IgD-negative memory B cell (primary cell): Measurements from ENCODE around the gene TSC22D2. TPM values are rescaled to one million over a fixed set of nuclear protein-coding genes. Genes with fewer than 3 reads are reported as not detected.

ENCODE experiments used
- H3K27ac Mint-ChIP-seq, 3 donors: one replicate each; pipeline ENCODE4 v1.8.0; 2020 to 2022; ENCODE audit warnings: mild to moderate bottlenecking in 3 of 3, mixed read lengths in 3 of 3, moderate library complexity in 1 of 3
- H3K27me3 Mint-ChIP-seq: one replicate; pipeline ENCODE4 v1.8.0; 2021; ENCODE audit warnings: mixed read lengths
- H3K36me3 Mint-ChIP-seq: one replicate; pipeline ENCODE4 v1.8.0; 2020; ENCODE audit warnings: mild to moderate bottlenecking, mixed read lengths
- H3K4me1 Mint-ChIP-seq, 3 donors: one replicate each; pipeline ENCODE4 v1.8.0; 2020 to 2022; ENCODE audit warnings: mixed read lengths in 3 of 3, mild to moderate bottlenecking in 1 of 3
- H3K4me3 Mint-ChIP-seq, 4 donors: one replicate each; pipeline ENCODE4 v1.8.0; 2020 to 2022; ENCODE audit warnings: mild to moderate bottlenecking in 4 of 4, mixed read lengths in 4 of 4, moderate library complexity in 3 of 4
- H3K9me3 Mint-ChIP-seq, 3 donors: one replicate each; pipeline ENCODE4 v1.8.0; 2020 to 2021; ENCODE audit warnings: mixed read lengths in 3 of 3, mild to moderate bottlenecking in 1 of 3
- polyA plus RNA-seq: library from polyadenylated mRNA; unstranded; fragments of 300-500 nt; fragmentation: Illumina TruSeq; gene quantifications from one replicate; pipeline ENCODE4 v1.2.3, GENCODE V29; 2021

TSC22D2 gene
- polyA plus RNA-seq, 1 donor from 2014 or later = 13.8 TPM

- no peak overlapping the region for H3K27ac Mint-ChIP-seq
- H3K4me1 Mint-ChIP-seq = no peaks in the 10 kb centered on the region
- no peaks in the 10 kb centered on the region for H3K27me3 Mint-ChIP-seq
- no peaks in the 10 kb centered on the region for H3K9me3 Mint-ChIP-seq
- H3K4me3 Mint-ChIP-seq = no peak overlapping the region
- H3K36me3 Mint-ChIP-seq = peaks cover 1% of the 10 kb centered on the region
Observed at GRCh38 chr3:150396956-150397550, 11.0 kb upstream of the TSC22D2 start.

DNA sequence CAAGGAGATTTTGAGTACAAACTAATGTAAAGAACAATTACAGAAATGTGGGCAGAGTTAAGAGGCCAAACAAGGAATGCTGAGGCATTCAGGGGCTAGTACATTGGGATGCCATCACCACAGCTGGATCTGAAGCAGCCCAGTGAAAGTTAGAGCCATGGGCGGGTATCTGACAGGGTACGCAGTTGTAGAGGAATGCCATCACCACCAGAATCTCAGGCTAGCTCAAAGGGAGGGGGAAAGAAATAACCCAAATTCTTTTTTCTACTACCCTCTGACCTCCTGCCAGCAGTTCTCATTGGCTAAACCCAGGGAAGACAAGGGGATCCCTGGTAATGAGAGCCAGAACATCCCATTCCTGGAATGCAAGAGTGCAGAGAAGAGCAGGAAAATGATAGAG, 9.0 kb upstream of the TSC22D2 start:
- Mint-ChIP-seq H3K27ac (no peak overlapping the region), H3K9me3 (no peaks in the 10 kb centered on the region), H3K27me3 (no peaks in the 10 kb centered on the region), H3K4me3 (no peak overlapping the region), H3K36me3 (peaks cover 1% of the 10 kb centered on the region), H3K4me1 (no peaks in the 10 kb centered on the region)

DNA sequence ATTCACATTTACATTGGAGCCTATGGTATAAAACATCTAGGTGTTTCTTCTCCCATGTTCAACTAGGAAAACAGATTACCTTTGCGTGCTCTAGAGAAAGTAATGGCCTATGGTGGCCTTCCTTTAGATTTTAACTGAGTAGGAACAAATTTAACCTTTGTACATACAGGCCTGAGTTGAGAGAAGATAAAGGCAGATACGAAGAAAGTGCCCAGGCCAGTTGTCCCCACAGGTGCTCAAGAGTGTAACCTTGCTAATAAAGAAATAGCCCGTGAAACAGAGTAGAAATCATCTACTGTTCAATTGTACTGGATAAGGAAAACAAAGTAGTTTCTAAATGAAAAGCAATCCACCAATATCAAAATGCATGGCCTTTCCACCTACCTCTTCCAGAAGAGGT, 6.8 kb upstream of the TSC22D2 start:
- H3K36me3 Mint-ChIP-seq = peaks cover 1% of the 10 kb centered on the region
- no peaks in the 10 kb centered on the region for H3K4me1 Mint-ChIP-seq
- H3K27me3 Mint-ChIP-seq = no peaks in the 10 kb centered on the region
- H3K4me3 Mint-ChIP-seq = no peak overlapping the region
- no peak overlapping the region for H3K27ac Mint-ChIP-seq
- H3K9me3 Mint-ChIP-seq = no peaks in the 10 kb centered on the region

DNA sequence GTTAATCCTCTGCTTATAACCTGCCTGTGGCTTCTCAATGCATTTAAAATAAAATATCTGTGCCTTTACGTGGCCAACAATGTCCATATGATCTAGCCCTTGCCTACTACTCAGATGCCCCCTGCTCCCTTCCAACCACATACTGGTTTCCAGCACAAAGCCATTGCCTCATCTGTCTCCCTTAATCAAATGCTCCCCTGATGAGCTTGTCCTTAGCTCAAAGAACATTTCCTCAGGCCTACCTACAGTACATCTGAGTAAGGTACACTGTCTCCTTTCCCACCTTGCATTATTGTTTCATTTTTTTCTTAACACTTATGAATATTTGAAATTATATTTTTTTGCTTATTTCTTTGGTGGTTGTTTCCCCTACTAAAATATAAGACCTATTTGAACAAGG, 5.9 kb upstream of the TSC22D2 start:
- Mint-ChIP-seq H3K27me3 (no peaks in the 10 kb centered on the region), H3K4me1 (peaks cover 0 to 4% (median 2%) of the 10 kb centered on the region in 3 donors), H3K4me3 (no peak overlapping the region), H3K9me3 (no peaks in the 10 kb centered on the region), H3K36me3 (peaks cover 1% of the 10 kb centered on the region), H3K27ac (peak overlapping the region in 1 of 3 donors; percentile 71)

DNA sequence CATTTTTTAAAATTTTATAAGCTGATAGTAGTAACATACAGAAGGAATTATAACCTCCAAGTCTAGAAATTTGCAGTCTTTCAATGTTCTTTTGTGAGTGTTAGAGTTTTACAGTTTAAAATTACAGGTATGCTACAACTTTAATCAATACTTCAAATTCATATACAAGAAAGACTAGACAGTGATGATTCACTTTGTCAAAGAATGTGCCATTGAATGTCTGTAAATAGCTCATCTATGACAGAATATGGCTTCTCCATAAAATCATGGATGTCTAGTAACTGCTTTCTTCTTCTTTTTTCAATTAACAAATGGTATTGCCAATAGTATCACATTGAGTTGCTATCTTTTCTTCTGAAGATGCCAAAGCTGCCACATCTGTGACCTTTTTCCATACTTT, 4.1 kb upstream of the TSC22D2 start:
- H3K9me3 Mint-ChIP-seq = no peaks in the 10 kb centered on the region
- H3K36me3 Mint-ChIP-seq = peaks cover 2% of the 10 kb centered on the region
- H3K27me3 Mint-ChIP-seq = no peaks in the 10 kb centered on the region
- H3K27ac Mint-ChIP-seq = peak overlapping the region in 1 of 3 donors; percentile 74
- peak overlapping the region in 1 of 4 donors; percentile 68 for H3K4me3 Mint-ChIP-seq
- peaks cover 4 to 10% (median 10%) of the 10 kb centered on the region in 3 donors for H3K4me1 Mint-ChIP-seq

DNA sequence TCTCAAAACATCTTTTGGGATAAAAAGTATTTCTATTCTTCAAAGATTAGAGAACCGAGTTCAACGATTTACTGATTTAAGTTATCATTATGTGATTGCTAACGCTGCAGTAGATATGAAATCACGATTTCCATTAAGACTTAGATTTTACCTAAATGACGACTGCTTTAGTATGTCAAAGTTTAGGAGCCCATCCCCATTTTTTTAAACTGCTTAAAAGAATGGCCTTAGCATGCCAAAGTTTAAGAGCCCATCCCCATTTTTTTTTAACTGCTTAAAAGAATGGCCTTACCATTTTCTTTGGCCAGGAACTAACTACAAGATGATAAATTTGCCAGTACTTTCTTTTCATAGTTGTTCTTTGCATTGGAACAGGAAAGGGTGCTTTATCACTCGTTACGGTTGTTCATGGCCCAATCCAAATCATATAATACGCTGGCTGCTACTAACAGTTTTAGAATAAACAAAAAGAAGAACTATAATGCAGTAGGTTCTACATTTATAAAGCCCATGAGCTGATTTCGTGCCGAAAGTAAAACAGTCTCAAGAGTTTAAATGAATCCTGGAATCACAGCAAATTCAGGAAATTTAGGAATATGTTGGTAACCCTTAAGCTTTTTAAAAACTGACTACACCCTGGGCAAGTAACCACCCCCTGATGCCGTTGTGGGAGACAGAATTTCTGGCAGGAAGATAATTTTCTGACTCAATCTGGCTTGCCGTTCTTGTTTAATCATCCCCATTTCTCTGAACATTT, 869 bp upstream of the TSC22D2 start:
- Mint-ChIP-seq H3K4me1 (peaks cover 15 to 22% (median 19%) of the 10 kb centered on the region in 3 donors), H3K36me3 (peaks cover 1% of the 10 kb centered on the region), H3K27ac (peak overlapping the region; percentile 96 to 99 (median 99)), H3K27me3 (no peaks in the 10 kb centered on the region), H3K4me3 (peak overlapping the region; percentile 89 to 97 (median 96)), H3K9me3 (no peaks in the 10 kb centered on the region)

GRCh38 chr3:150407808-150408220, 284 bp upstream of the TSC22D2 start:
- no peaks in the 10 kb centered on the region for H3K27me3 Mint-ChIP-seq
- peaks cover 21 to 28% (median 25%) of the 10 kb centered on the region in 3 donors for H3K4me1 Mint-ChIP-seq
- peak overlapping the region; percentile 89 to 97 (median 96) for H3K4me3 Mint-ChIP-seq
- H3K27ac Mint-ChIP-seq = peak overlapping the region; percentile 96 to 99 (median 99)
- peaks cover 1% of the 10 kb centered on the region for H3K36me3 Mint-ChIP-seq
- H3K9me3 Mint-ChIP-seq = no peaks in the 10 kb centered on the region

- peak overlapping the region; percentile 89 to 97 (median 96) for H3K4me3 Mint-ChIP-seq
- peaks cover 1% of the 10 kb centered on the region for H3K36me3 Mint-ChIP-seq
- peaks cover 30 to 37% (median 35%) of the 10 kb centered on the region in 3 donors for H3K4me1 Mint-ChIP-seq
- no peaks in the 10 kb centered on the region for H3K9me3 Mint-ChIP-seq
- peak overlapping the region; percentile 96 to 99 (median 99) for H3K27ac Mint-ChIP-seq
- H3K27me3 Mint-ChIP-seq = no peaks in the 10 kb centered on the region
Observed at GRCh38 chr3:150409125-150409511, 1.0 kb downstream of the TSC22D2 start.

GRCh38 chr3:150409512-150410310, 1.6 kb downstream of the TSC22D2 start:
- Mint-ChIP-seq H3K4me1 (peaks cover 35 to 42% (median 41%) of the 10 kb centered on the region in 3 donors), H3K4me3 (peak overlapping the region; percentile 89 to 97 (median 96)), H3K27me3 (no peaks in the 10 kb centered on the region), H3K36me3 (peaks cover 2% of the 10 kb centered on the region), H3K27ac (peak overlapping the region; percentile 96 to 99 (median 99)), H3K9me3 (no peaks in the 10 kb centered on the region)

- peaks cover 41 to 48% (median 47%) of the 10 kb centered on the region in 3 donors for H3K4me1 Mint-ChIP-seq
- H3K36me3 Mint-ChIP-seq = peaks cover 4% of the 10 kb centered on the region
- peak overlapping the region; percentile 89 to 97 (median 96) for H3K4me3 Mint-ChIP-seq
- no peaks in the 10 kb centered on the region for H3K9me3 Mint-ChIP-seq
- H3K27ac Mint-ChIP-seq = peak overlapping the region; percentile 78 to 96 (median 94)
- no peaks in the 10 kb centered on the region for H3K27me3 Mint-ChIP-seq
Observed at GRCh38 chr3:150410311-150411105, 2.4 kb downstream of the TSC22D2 start.

DNA sequence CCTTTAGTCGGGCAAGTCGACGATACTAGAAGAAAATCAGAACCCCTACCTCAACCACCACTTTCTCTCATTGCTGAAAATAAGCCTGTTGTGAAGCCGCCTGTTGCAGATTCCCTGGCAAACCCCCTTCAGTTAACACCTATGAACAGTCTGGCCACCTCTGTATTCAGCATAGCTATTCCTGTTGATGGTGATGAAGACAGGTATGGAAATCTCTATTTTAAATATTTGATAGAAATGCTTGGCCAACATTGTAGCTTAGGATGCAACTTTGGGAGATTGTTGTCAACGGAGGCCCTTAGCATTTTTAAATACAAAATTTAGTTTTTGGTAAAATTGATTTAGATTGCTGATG, 3.0 kb downstream of the TSC22D2 start:
- Mint-ChIP-seq H3K27ac (peak overlapping the region; percentile 67 to 94 (median 78)), H3K36me3 (peaks cover 6% of the 10 kb centered on the region), H3K9me3 (no peaks in the 10 kb centered on the region)

DNA sequence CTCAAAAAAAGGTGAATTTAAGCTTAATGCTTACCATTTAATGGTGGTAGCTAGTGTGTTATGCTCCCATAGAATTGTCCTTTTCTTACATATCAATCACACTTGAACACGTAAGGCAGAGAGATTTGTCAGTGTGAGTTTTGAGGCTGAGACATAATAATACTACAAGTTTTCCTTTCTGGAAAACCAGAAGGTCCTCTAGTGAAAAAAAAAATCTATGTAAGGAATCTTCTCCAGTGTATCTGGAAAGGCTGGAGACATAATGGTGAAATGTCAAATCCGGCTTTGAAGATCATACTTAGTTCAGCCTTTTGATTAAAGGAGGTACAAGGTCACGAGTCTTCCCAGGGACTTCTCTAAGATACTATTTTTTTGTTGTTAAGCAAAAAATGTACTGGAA, 3.4 kb downstream of the TSC22D2 start:
- Mint-ChIP-seq H3K9me3 (no peaks in the 10 kb centered on the region), H3K4me1 (peaks cover 47 to 54% (median 53%) of the 10 kb centered on the region in 3 donors), H3K27me3 (no peaks in the 10 kb centered on the region), H3K27ac (peak overlapping the region in 2 of 3 donors; percentile 67 to 94), H3K36me3 (peaks cover 6% of the 10 kb centered on the region), H3K4me3 (peak overlapping the region; percentile 89 to 96 (median 95))

More for the DNA sequence above, 3.0 kb downstream of the TSC22D2 start:
- H3K27me3 Mint-ChIP-seq = no peaks in the 10 kb centered on the region
- H3K4me1 Mint-ChIP-seq = peaks cover 47 to 53% (median 52%) of the 10 kb centered on the region in 3 donors
- peak overlapping the region; percentile 89 to 96 (median 95) for H3K4me3 Mint-ChIP-seq

GRCh38 chr3:150411976-150412375, 3.9 kb downstream of the TSC22D2 start:
- peaks cover 47 to 55% (median 53%) of the 10 kb centered on the region in 3 donors for H3K4me1 Mint-ChIP-seq

GRCh38 chr3:150412561-150413231, 4.6 kb downstream of the TSC22D2 start:
- Mint-ChIP-seq H3K4me3 (peak overlapping the region; percentile 81 to 95 (median 90)), H3K36me3 (peaks cover 5% of the 10 kb centered on the region), H3K27ac (peak overlapping the region in 2 of 3 donors; percentile 17 to 68), H3K9me3 (no peaks in the 10 kb centered on the region), H3K27me3 (no peaks in the 10 kb centered on the region), H3K4me1 (peaks cover 48 to 55% (median 52%) of the 10 kb centered on the region in 3 donors)

More at GRCh38 chr3:150411976-150412375, 3.9 kb downstream of the TSC22D2 start:
- no peaks in the 10 kb centered on the region for H3K27me3 Mint-ChIP-seq
- peak overlapping the region; percentile 89 to 96 (median 95) for H3K4me3 Mint-ChIP-seq
- peaks cover 6% of the 10 kb centered on the region for H3K36me3 Mint-ChIP-seq
- peak overlapping the region in 2 of 3 donors; percentile 17 to 68 for H3K27ac Mint-ChIP-seq
- H3K9me3 Mint-ChIP-seq = no peaks in the 10 kb centered on the region
